RWPE2 (cell line): Measurements from ENCODE around the gene XKR8.
"Not testable (repeated sequence)": the region's sequence is repeated elsewhere in the genome, so short reads cannot be mapped to it uniquely, and the experiment has no call there.

Source experiments
- ATAC-seq: fragments of 200-7000 bp; cut with Tn5 transposase; 3 replicates; pipeline ENCODE4 v1.9.1; 2021; ENCODE audit warnings: low read depth
- DNase-seq: peaks from one replicate; pipeline ENCODE4 v3.0.0-alpha.2; 2020; ENCODE audit warnings: low spot score
- H3K27ac ChIP-seq: fragments of 450-650 bp; 2 replicates; pipeline ENCODE4 v1.5.1; 2017; ENCODE audit warnings: mild to moderate bottlenecking; ENCODE audit not compliant: poor library complexity, severe bottlenecking
- H3K27me3 ChIP-seq: fragments of 250-450 bp; sonication (Bioruptor Pico); 2 replicates; pipeline ENCODE4 v1.5.1; 2021; ENCODE audit warnings: mild to moderate bottlenecking, moderate library complexity; ENCODE audit not compliant: insufficient read depth, poor library complexity, severe bottlenecking
- H3K36me3 ChIP-seq: fragments of 250-450 bp; sonication (Bioruptor Pico); 2 replicates; pipeline ENCODE4 v1.5.1; 2020; ENCODE audit warnings: low read depth, mild to moderate bottlenecking, moderate library complexity
- H3K4me1 ChIP-seq: fragments of 250-450 bp; sonication (Bioruptor Pico); 2 replicates; pipeline ENCODE4 v1.5.1; 2021; ENCODE audit warnings: mild to moderate bottlenecking, moderate library complexity; ENCODE audit not compliant: insufficient read depth, poor library complexity, severe bottlenecking
- H3K4me3 ChIP-seq: fragments of 250-450 bp; sonication (Bioruptor Pico); 2 replicates; pipeline ENCODE4 v1.5.1; 2021; ENCODE audit warnings: mild to moderate bottlenecking, moderate library complexity; ENCODE audit not compliant: severe bottlenecking
- H3K9me3 ChIP-seq: fragments of 250-450 bp; sonication (Bioruptor Pico); 2 replicates; pipeline ENCODE4 v1.5.1; 2021; ENCODE audit warnings: mild to moderate bottlenecking, moderate library complexity; ENCODE audit not compliant: severe bottlenecking
- CTCF ChIP-seq: fragments of 450-650 bp; IDR thresholded peaks from one replicate; pipeline ENCODE4 v1.5.1; 2017; ENCODE audit warnings: mild to moderate bottlenecking, moderate library complexity; ENCODE audit not compliant: poor library complexity, severe bottlenecking

Gene XKR8

GRCh38 chr1:27999055-27999454 lies 39.3 kb downstream of the XKR8 start:
- ATAC-seq (no peak), DNase-seq (no peak)

DNA sequence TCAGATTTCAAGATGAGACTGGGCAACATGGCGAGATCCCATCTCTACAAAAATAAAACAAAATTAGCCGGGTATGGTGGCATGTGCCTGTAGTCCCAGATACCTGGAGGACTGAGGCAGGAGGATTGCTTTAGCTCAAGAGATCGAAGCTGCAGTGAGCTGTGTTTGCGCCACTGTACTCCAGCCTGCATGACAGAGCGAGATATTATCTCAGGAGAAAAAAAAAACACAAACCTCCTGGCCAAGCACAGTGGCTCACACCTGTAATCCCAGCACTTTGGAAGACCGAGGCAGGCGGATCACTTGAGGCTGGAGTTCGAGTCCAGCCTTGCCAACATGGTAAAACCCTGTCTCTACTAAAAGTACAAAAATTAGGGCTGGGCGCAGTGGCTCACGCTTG lies 42.8 kb downstream of the XKR8 start:
- Histone ChIP-seq H3K27ac (no peak overlapping the region), H3K36me3 (peaks cover 66% of the 10 kb centered on the region), H3K27me3 (no peaks in the 10 kb centered on the region), H3K4me1 (no peaks in the 10 kb centered on the region), H3K4me3 (no peak overlapping the region), H3K9me3 (no peaks in the 10 kb centered on the region)
- no peak for DNase-seq
- no peak for TF ChIP-seq CTCF
- no peak for ATAC-seq

More at GRCh38 chr1:27999055-27999454, 39.3 kb downstream of the XKR8 start:
- Histone ChIP-seq H3K27ac (no peak overlapping the region), H3K27me3 (no peaks in the 10 kb centered on the region), H3K36me3 (peaks cover 65% of the 10 kb centered on the region), H3K4me3 (no peak overlapping the region), H3K9me3 (no peaks in the 10 kb centered on the region), H3K4me1 (no peaks in the 10 kb centered on the region)
- TF ChIP-seq CTCF: no peak

DNA sequence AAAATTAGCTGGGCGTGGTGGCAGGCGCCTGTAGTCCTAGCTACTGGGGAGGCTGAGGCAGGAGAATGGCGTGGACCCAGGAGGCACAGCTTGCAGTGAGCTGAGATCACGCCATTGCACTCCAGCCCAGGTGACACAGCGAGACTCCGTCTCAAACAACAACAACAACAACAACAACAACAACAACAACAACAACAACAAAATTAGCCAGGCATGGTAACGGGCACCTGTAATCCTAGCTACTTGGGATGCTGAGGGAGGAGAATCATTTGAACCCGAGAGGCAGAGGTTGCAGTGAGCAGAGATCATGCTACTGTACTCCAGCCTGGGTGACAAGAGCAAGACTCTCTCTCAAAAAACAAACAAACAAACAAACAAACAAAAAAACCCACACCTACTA lies 43.3 kb downstream of the XKR8 start:
- not testable (repeated sequence) for H3K9me3 ChIP-seq, ATAC-seq, DNase-seq, H3K4me1 ChIP-seq, H3K4me3 ChIP-seq, H3K27ac ChIP-seq, H3K27me3 ChIP-seq
- peaks cover 66% of the 10 kb centered on the region for H3K36me3 ChIP-seq

DNA sequence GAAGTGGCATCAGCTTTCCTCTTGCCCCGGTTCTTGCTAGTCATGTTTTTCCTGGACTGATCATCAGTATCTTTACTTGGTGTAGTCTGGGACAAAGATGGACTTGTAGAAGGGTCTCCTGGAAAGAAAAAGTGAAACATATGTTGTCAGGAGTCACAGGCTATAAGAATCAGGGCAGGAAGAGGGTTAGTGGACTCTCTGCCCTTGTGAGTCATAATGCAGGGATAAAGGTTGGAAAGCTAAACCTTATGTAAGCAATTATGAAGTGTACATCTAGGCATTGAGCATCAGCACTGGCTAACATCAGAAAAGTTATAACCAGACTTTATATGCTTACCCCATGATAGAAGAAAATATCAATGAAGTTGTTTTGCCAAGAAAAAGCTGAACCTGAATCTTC lies 51.2 kb downstream of the XKR8 start:
- no peaks in the 10 kb centered on the region for H3K4me1 ChIP-seq
- no peak for TF ChIP-seq CTCF
- H3K36me3 ChIP-seq: peaks cover 84% of the 10 kb centered on the region
- DNase-seq (no peak), ATAC-seq (no peak)
- peaks cover 3% of the 10 kb centered on the region for H3K9me3 ChIP-seq
- H3K27me3 ChIP-seq: no peaks in the 10 kb centered on the region
- H3K27ac ChIP-seq: no peak overlapping the region
- no peak overlapping the region for H3K4me3 ChIP-seq
